ENCODE measurements around the gene CYRIA.

CYRIA gene

DNA sequence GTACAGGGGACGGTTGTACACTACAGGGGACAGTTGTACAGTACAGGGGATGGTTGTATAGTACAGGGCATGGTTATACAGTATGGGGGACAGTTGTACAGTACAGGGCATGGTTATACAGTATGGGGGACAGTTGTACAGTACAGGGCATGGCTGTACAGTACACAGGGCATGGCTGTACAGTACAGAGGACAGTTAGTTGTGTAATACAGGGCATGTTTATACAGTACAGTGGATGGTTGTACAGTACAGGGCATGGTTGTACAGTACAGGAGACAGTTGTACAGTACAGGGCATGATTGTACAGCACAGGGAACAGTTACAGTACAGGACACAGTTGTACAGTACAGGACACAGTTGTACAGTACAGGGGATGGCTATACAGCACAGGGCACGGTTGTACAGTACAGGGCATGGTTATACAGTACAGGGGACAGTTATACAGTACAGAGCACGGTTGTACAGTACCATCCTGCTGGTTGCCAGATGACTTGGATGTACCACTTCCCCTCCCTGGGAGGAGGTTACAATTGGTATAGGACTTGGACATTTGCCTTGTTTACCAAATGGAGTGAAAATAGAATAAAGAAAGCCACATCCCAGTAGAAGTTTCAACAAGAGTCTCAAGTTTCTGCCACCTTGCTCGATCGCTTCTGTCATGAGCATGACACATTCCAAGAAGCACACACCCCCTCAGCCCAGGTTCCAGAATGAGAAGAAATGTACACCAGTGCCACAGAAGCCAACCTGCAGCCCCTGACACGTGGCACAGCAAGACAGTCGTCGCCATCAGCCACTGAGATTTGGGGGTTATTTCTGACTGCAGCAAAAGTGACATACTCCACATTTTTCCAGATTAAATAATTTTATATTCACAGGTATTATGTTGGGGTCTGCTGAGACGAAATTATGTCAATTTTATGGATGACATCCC is 16.0 kb downstream of the CYRIA start:
- DNase-seq: no peak

- no peak for DNase-seq
Measured at GRCh38 chr2:16647992-16648617, 17.5 kb downstream of the CYRIA start.

DNA sequence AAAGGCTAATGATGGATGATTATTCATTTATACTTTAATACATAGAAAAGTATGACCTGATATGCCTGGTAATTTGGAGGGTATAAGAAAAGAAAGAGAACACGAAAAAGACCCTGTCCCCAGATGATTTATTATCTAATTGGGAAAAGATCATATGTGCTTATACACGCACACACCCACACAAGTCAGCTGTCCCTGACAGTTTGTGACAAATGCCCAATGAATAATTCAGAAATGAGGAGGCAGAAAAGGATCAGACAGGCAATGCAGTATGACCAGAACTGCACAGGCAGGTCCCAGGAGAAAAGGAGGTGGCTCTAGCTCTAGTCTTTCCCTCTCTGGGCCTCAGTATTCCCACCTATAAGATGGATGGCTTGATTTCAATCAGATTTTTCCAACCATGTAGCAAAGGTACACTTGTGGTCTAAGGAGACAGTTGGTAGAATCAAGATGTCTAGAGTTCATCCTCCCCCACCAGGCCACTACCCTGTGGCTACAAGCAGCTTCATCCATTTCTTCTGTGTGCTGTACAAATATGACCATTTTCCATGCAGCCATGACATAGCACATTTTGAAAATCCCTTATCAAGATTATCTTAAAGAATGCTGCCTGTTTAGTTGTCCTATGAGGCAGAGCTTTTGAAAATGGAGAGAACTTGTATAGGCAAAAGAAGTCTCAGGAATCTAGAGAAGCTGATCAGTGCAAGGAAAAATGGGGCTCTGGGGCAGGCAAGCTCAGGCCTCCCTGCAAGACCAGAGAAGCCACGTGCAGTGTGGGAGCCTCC is 19.7 kb downstream of the CYRIA start:
- DNase-seq: no peak

DNA sequence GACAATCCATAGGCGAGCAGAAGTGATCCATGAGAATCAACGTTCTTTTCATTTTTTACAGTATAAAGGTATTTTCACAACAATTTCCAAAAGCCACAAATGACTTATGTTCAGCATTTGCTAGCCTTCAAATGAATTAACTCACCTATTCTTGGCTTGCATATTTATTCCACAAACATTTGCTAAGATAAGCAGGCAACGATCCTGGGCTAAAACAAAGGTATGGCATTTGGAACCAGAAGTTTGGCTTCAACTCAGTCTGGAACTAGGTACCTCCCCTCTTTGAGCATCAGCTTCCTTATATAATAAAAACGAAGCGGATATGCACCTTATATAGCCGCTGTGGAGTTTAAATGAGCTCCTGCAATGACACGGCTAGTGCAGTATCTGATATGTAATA is 20.5 kb downstream of the CYRIA start:
- DNase-seq: no peak

DNA sequence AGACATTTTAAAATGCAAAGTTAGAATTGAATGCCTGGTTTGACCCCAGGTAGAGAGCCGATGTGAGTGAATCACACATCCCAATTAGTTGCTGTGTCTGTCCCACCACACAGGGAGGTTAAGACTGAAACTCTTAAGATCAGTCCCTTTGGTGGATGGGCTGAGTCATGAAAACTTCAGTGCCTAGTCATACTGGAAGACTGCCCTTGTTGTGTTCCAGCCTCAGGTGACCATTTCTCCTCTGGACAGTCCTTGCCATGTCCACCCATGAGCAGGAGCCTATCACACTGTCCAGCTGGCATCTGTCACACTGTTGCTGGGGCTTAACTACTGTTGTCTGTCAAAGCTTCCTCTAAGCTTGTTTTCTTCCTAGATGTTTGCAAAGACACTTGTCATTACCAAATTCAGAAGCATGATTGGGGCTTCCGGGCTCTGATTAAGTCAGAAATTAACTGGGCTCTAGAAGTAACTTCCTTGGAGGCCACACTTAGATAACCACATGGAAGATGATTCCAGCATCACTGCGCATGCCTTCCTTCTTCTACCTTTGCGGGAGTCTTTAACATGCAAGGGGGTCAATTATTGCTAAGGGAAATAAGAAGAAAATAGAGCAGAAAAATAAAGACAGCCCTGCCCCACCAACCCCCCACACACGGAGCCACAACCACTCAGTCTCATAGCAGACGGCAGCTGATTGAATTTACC is 21.3 kb downstream of the CYRIA start:
- DNase-seq: no peak

GRCh38 chr2:16643099-16643498 is 22.5 kb downstream of the CYRIA start:
- DNase-seq: no peak

DNA sequence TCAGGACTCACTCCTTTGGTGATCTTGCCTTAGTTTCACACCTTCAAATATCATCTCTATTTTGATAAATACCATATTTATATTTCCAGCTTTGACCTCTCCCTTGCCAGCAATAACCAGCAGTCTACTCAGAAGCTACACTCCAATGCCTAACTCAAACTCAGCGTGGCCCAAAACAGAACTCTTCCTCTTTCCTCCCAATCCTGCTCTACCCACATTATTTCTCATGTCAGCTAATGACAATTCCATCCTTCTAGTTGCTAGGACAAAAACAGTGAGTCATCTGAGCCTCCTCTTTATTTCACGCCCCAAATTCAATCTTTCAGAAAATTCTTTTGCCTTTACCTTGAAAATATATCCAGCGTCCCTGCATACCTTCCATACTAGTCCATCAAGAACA is 23.5 kb downstream of the CYRIA start:
- no peak for DNase-seq

GRCh38 chr2:16641509-16641908 is 24.1 kb downstream of the CYRIA start:
- no peak for DNase-seq

DNA sequence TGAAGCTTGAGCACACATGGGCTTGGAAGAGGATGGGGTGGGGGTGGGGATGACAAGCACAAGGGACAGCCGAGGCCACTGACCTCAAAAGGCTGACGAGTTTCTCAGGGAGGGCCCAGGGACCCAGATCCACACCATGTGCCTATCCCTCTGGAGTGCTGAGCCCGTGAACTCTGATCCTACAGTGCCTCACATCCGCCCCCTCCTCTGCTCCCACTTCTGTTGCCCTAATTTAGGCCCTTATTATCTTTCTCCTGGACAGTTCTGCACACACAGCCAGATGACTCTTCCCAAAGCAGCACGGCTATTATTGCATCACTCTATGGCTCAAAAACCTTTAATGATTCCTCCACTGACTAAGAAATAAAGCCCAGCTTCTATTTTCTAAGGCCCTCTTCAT is 24.8 kb downstream of the CYRIA start:
- no peak for DNase-seq

DNA sequence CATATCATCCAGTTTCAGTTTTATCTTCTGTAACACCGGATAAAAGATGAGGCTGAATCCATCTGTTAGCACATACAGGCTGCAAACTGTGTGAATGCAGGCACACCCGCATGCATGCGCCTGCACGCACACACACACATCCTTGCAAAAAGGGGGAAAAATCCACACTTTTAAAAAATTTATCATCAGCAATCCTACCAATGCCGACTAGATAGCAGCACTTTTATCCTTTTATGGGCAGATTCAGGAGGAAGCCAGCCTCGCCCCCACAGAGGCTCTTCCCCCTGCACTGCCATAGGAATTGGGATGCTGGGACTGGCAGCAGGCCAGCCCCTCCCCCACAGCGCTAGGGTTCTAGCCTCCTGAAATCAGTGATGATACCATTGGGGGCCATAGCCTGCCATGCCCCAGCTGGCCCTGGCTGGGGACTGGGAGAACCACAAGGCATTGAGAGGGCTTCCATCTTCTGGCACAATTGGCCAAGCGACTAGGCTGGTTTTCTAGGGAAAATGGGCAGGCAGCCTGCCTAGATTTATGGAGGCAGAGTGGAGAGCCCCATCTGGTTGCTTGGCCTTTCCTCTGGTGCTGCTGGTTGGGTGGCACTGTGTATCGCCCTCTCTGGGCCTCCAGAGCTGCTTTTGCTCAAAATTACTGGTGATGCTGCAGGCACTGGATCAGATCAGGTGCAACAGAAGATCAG is 25.5 kb downstream of the CYRIA start:
- no peak for DNase-seq

GRCh38 chr2:16639431-16639830 is 26.2 kb downstream of the CYRIA start:
- peak; percentile 7 for DNase-seq

- DNase-seq: no peak
Measured at GRCh38 chr2:16638946-16639345, 26.7 kb downstream of the CYRIA start.

DNA sequence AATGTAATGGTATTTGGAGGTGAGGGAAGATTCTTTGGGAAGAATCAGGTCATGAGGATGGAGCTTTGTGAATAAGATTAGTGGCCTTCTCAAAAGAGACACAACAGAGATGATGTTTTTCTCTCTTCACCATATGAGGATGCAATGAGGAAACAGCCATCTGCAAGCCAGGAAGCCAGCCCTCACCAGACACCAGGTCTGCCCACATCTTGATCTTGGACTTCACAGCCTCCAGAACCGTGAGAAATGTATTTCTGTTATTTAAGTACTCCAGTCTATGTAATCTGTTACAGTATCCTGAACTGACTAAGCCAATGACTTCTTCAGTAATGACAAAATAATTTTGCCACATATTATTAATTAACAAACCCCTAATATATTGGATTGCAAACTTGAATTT is 28.3 kb downstream of the CYRIA start:
- no peak for DNase-seq

DNA sequence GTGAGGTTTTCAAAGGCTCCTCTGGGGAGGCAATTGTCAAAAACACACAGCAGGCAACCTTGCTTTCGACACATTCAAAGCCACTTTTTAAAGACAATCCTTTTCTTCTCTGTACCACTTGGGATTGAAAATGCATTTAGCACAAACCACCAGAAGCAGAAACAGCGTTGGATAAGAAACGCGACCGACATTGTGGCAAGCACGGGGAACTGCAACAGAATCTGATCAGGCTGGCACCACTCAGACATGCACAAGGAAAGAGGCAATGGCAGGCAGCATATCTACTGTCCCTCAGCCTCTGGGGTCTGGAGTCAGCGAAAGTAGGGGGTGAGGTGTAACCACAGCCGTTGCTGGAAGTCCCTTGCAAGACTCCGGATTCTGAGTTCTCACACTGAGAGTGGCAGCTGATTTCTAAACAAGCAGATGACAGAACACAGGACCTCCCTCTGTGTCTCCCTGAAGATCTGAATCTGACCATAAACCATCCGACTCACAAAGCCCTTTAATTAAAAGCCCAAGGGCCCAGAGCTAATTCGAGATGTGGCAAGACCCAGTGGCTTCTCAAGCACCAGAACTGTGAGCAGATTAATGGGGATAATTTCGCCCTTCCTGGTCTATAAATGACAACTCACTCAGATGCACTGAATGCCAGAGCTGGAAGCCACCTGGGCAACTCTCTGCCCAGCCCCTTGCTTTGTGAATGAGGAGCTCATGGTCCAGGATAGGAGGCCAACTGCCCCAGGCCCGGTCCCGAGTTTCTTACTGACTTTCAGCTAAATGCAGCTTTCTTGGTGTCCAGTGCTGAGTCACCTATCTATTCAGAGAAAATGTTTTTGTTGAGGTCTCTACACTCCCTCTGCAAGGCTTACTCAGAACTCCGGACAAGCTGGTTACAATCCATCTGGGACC is 29.6 kb downstream of the CYRIA start:
- no peak for DNase-seq

DNA sequence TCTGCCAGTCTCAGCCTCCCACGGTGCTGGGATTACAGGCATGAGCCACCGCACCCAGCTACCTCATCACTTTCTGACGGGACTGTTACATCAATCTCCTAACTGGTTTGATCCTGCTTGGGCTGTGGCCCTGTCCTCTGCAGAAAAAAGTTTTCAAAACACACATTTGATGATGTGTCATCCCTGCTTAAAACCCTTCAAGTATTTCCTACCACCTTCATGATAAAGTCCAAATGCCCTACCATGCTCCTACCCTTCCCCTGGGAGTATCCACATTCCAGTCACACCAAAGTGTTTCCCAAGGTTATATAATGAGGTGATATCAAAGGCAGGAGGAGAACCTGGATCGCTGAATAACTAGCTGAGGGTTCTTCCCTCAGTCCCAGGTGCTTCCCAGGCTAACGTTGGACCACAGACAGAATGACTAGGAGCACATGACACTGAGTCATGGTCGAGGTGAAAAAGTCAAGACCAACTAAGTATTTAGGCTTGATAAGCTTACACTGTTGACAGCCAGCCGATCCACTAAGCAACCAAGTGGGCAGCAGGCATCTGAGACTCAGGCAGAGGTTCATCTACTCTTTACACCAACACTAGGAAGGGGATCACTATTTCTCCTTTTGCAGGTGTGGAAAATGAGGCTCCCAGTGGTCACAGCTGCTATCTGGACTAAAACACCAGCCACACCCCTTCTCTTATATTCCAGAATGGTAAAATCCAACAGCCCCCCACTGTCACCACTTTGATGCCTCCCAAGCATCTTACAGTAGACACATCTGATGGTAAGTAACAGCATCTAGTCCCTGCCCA is 31.8 kb downstream of the CYRIA start:
- DNase-seq: no peak

- DNase-seq: peak; percentile 97
Measured at GRCh38 chr2:16632598-16632997, 33.0 kb downstream of the CYRIA start.

DNA sequence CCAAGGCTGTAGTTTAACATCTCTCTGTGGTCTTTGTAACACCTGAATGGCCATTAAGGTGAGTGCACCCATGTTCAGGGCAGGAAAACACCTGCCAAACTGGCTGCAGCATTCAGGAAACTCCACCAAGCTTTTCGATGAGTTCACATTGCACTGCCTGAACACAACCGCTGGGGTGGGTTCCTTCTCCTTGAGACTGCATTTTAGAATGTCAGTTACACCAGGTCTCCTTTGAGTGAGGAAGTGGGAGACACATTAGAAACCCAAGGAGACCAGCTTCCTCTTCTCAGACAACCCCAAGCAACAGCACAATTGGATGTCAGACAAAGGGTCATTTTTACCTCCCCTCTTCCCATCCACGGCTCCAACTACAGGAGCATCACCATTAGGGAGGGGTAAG is 35.2 kb downstream of the CYRIA start:
- no peak for DNase-seq

- no peak for DNase-seq
Measured at GRCh38 chr2:16629770-16630169, 35.9 kb downstream of the CYRIA start.

- no peak for DNase-seq
Measured at GRCh38 chr2:16629044-16629443, 36.6 kb downstream of the CYRIA start.

- no peak for DNase-seq
Measured at GRCh38 chr2:16628314-16628713, 37.3 kb downstream of the CYRIA start.

All from NCI-H146 (cell line).